HK-2 (cell line): Measurements from ENCODE around the gene SLC26A1.

ENCODE experiments used
- DNase-seq: peaks from one replicate; pipeline ENCODE4 v3.0.0-alpha.2; 2018; ENCODE audit not compliant: unreplicated experiment

SLC26A1 gene

GRCh38 chr4:1013225-1014073 lies 20.2 kb upstream of the SLC26A1 start:
- DNase-seq: no peak

- DNase-seq: peak; percentile 74
These were observed 19.0 kb upstream of the SLC26A1 start for GRCh38 chr4:1012034-1012739.

- DNase-seq: no peak
These were observed 18.4 kb upstream of the SLC26A1 start for GRCh38 chr4:1011666-1012033.

- DNase-seq: peak; percentile 96
These were observed 17.9 kb upstream of the SLC26A1 start, which contains the start of gene FGFRL1 for GRCh38 chr4:1011022-1011665. Gene FGFRL1, plus strand, starts transcription at chr4:1011626. Its CDS starts 860 bp downstream, at chr4:1012486.

- DNase-seq: peak; percentile 86
These were observed 17.3 kb upstream of the SLC26A1 start for GRCh38 chr4:1010395-1011021.

- DNase-seq: peak; percentile 83
These were observed 16.6 kb upstream of the SLC26A1 start for GRCh38 chr4:1009542-1010394.

GRCh38 chr4:1008840-1009541 lies 15.8 kb upstream of the SLC26A1 start:
- no peak for DNase-seq

GRCh38 chr4:1006856-1007255 lies 13.7 kb upstream of the SLC26A1 start:
- no peak for DNase-seq

- DNase-seq: no peak
These were observed 11.6 kb upstream of the SLC26A1 start for GRCh38 chr4:1004557-1005485.

- DNase-seq: no peak
These were observed 10.8 kb upstream of the SLC26A1 start for GRCh38 chr4:1004071-1004418.

- DNase-seq: no peak
These were observed 10.3 kb upstream of the SLC26A1 start for GRCh38 chr4:1003271-1004070.

- no peak for DNase-seq
These were observed 9.5 kb upstream of the SLC26A1 start for GRCh38 chr4:1002631-1003251.

GRCh38 chr4:1002131-1002630 lies 9.0 kb upstream of the SLC26A1 start:
- no peak for DNase-seq

GRCh38 chr4:1001561-1002130 lies 8.4 kb upstream of the SLC26A1 start:
- DNase-seq: no peak

- no peak for DNase-seq
These were observed 7.6 kb upstream of the SLC26A1 start for GRCh38 chr4:1000686-1001260.

GRCh38 chr4:999882-1000425 lies 6.8 kb upstream of the SLC26A1 start:
- DNase-seq: no peak
